Thyroid gland (tissue), 4 donors: ENCODE data around the gene EIF4E. TPM values are rescaled to one million over a fixed set of nuclear protein-coding genes. Genes with fewer than 3 reads are reported as not detected.
A peak's percentile ranks its signal among the peaks of the same experiment; 100 is the strongest.

Source experiments
- DNase-seq, 2 donors: peaks; one replicate each; pipeline ENCODE4 v3.0.0-alpha.2; 2019
- H3K27ac ChIP-seq, 3 donors: fragments of 200-600 bp; sonication (generic); 1 replicate in 2 of 3; 2 replicates in 1 of 3; pipeline ENCODE4 v1.5.1; 2016 to 2019; ENCODE audit warnings: mild to moderate bottlenecking in 1 of 3, moderate library complexity in 1 of 3
- H3K27me3 ChIP-seq: fragments of 200-600 bp; sonication (generic); one replicate; pipeline ENCODE4 v1.5.1; 2019
- H3K36me3 ChIP-seq, 2 donors: fragments of 200-600 bp; sonication (generic); one replicate each; pipeline ENCODE4 v1.5.1; 2016 to 2019
- H3K4me1 ChIP-seq, 2 donors: fragments of 200-600 bp; sonication (generic); one replicate each; pipeline ENCODE4 v1.5.1; 2017 to 2019
- H3K4me3 ChIP-seq, 3 donors: fragments of 200-600 bp; sonication (generic); replicated peaks in 1 of 3; 1 replicate in 2 of 3; 2 replicates in 1 of 3; pipeline ENCODE4 v1.5.1; 2016; ENCODE audit warnings: mild to moderate bottlenecking in 1 of 3
- H3K9me3 ChIP-seq: fragments of 200-600 bp; sonication (generic); one replicate; pipeline ENCODE4 v1.5.1; 2017
- POLR2A ChIP-seq, 2 donors: fragments of 450-650 bp; IDR thresholded peaks; one replicate each; pipeline ENCODE4 v1.6.1; 2017; ENCODE audit warnings: antibody characterized with exemption in 2 of 2, mild to moderate bottlenecking in 2 of 2, moderate library complexity in 1 of 2
- WGBS, 2 donors: methylation state at CpG; one replicate each; pipeline ENCODE4 v1.1.5; 2017; 5-methylcytosine and 5-hydroxymethylcytosine counted together
- intact Hi-C: fragments of 100-400 bp; cut with DNase I; formaldehyde crosslinking; loops from one replicate; pipeline ENCODE4 v1.15.1; 2023
- total RNA-seq, 4 donors: library from RNA; depleted of rRNA; stranded (reverse); fragments of >200 nt; gene quantifications; one replicate each; pipeline ENCODE4 v1.2.3, GENCODE V29; 2016
- TF ChIP-seq, protein P1 (sequence below), 6 experiments: fragments of 200-600 bp in 3 of 6; fragments of 450-650 bp in 3 of 6; sonication (generic) in 3 of 6; IDR thresholded peaks; one replicate each; pipeline ENCODE4 v1.5.1; 2016 to 2019; ENCODE audit warnings: antibody characterized with exemption in 6 of 6, mild to moderate bottlenecking in 2 of 6, inconsistent platforms in 1 of 6, moderate library complexity in 1 of 6

The EIF4E gene, protein sequence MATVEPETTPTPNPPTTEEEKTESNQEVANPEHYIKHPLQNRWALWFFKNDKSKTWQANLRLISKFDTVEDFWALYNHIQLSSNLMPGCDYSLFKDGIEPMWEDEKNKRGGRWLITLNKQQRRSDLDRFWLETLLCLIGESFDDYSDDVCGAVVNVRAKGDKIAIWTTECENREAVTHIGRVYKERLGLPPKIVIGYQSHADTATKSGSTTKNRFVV
- 100 to 1,000 TPM in 3 of 4 donors, 10 to 100 TPM in 1; 86.5 to 149 (median 128) TPM for total RNA-seq

DNA sequence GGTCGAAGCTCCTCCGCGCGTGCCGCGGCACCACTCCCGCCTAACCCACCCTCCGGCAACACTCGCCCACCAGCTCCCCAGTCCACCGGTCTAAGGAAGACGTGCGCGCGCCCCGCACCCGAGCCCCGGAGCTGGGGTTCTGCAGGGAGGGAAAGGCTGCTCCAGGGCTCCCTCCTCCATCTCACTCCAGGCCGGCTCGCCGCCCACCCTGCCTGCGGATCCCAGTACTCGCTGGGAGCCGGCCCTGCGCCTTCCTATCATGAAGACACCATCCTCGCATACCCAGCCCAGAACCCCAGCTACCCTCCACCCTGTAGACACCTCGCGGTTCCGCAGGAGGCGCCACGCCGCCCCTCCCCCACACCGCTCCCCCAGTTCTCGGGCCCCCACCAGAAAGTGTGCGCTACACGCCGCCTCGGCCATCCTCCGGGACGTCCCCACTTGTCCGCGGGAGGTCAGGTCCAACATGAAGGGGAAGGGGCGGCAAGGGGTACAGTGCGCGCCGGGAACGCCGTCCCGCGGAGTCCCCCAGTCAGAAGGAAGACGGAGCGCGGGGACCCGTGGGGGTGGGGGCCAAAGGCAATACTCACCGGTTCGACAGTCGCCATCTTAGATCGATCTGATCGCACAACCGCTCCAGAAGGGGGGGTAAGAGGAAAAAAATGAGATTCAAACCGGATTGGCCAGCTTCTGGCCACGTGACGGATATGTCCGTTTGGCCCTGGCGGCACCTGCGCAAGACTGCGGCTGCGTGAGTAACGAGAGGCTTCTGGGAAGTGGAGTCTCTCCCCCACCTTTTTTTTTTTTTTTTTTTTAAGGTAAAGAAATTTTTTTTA lies at the start of gene EIF4E:
TSS of gene EIF4E (minus strand) at position 629 of the 836 bp plus-strand sequence. CDS start at position 608, 21 bp downstream.
- Histone ChIP-seq H3K4me3 (peak within 1 kb of the TSS; percentile 64 to 99 (median 93)), H3K4me1 (peaks cover 4 to 10% of the 10 kb centered on the region in 2 donors), H3K27ac (peak within 1 kb of the TSS; percentile 90 to 98 (median 96)), H3K27me3 (no peaks in the 10 kb centered on the region), H3K9me3 (no peaks in the 10 kb centered on the region), H3K36me3 (no peaks in the 10 kb centered on the region)
- intact Hi-C loops: no loop called here
- DNase-seq: peak; percentile 99
- TF ChIP-seq POLR2A (IDR thresholded peaks at IDR 0.05): peak in 1 of 2 donors; percentile 74
- TF ChIP-seq, protein P1, sequence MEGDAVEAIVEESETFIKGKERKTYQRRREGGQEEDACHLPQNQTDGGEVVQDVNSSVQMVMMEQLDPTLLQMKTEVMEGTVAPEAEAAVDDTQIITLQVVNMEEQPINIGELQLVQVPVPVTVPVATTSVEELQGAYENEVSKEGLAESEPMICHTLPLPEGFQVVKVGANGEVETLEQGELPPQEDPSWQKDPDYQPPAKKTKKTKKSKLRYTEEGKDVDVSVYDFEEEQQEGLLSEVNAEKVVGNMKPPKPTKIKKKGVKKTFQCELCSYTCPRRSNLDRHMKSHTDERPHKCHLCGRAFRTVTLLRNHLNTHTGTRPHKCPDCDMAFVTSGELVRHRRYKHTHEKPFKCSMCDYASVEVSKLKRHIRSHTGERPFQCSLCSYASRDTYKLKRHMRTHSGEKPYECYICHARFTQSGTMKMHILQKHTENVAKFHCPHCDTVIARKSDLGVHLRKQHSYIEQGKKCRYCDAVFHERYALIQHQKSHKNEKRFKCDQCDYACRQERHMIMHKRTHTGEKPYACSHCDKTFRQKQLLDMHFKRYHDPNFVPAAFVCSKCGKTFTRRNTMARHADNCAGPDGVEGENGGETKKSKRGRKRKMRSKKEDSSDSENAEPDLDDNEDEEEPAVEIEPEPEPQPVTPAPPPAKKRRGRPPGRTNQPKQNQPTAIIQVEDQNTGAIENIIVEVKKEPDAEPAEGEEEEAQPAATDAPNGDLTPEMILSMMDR (IDR thresholded peaks at IDR 0.05): peak in 3 of 6 experiments; percentile 2 to 18 (median 8)
- 0 to 1% methylated on average over 38 to 40 of the region's 68 CpGs for WGBS, 2 donors

DNA sequence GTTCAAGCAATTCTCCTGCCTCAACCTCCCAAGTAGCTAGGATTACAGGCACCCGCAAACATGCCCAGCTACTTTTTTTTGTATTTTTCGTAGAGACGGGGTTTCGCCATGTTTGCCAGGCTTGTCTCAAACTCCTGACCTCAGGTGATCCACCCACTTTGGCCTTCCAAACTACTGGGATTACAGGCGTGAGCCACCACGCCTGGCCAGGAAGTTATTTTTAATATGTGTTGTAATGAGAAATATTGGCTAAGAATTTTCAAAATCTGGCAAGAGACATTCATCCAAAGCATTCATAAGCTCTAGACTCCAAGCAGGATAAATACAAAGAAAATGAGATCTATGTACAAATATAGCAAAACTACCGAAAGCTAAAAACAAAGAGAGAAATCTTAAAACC lies 48.6 kb upstream of the EIF4E start:
- Histone ChIP-seq H3K27me3 (no peaks in the 10 kb centered on the region), H3K4me1 (no peaks in the 10 kb centered on the region), H3K4me3 (no peak overlapping the region), H3K36me3 (no peaks in the 10 kb centered on the region), H3K9me3 (no peaks in the 10 kb centered on the region), H3K27ac (no peak overlapping the region)
- WGBS, 2 donors: 89 to 92% methylated on average over 7 of the region's 7 CpGs
- no peak for DNase-seq
- TF ChIP-seq, protein P1 (IDR thresholded peaks at IDR 0.05): no peak
- TF ChIP-seq POLR2A (IDR thresholded peaks at IDR 0.05): no peak
- intact Hi-C loops: no loop called here

DNA sequence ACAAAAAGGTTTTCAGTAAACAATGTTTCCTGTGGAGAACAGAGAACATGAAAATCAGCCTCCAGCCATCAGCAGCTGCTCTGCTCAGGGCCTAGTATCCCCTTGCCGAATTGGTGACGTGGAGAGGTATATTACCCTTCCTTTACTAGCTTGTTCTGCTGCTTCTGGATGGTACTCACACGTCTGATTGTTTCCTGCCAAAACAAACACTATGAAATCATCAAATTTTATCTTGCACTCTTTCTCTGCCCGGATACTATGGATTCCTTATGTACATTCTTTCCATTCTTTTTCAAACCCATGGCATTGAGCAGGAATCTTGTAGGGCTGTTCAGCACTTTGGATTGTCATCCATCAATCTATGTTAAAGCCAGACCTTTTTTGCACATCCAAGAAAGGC lies 47.8 kb upstream of the EIF4E start:
- TF ChIP-seq POLR2A (IDR thresholded peaks at IDR 0.05): no peak
- TF ChIP-seq, protein P1 (IDR thresholded peaks at IDR 0.05): no peak
- no peaks in the 10 kb centered on the region for H3K9me3 ChIP-seq
- no peaks in the 10 kb centered on the region for H3K36me3 ChIP-seq
- H3K27ac ChIP-seq: no peak overlapping the region
- WGBS, 2 donors: 72 to 79% methylated on average over 4 of the region's 4 CpGs
- no peaks in the 10 kb centered on the region for H3K4me1 ChIP-seq
- no peak overlapping the region for H3K4me3 ChIP-seq
- intact Hi-C loops: no loop called here
- DNase-seq: no peak
- no peaks in the 10 kb centered on the region for H3K27me3 ChIP-seq

DNA sequence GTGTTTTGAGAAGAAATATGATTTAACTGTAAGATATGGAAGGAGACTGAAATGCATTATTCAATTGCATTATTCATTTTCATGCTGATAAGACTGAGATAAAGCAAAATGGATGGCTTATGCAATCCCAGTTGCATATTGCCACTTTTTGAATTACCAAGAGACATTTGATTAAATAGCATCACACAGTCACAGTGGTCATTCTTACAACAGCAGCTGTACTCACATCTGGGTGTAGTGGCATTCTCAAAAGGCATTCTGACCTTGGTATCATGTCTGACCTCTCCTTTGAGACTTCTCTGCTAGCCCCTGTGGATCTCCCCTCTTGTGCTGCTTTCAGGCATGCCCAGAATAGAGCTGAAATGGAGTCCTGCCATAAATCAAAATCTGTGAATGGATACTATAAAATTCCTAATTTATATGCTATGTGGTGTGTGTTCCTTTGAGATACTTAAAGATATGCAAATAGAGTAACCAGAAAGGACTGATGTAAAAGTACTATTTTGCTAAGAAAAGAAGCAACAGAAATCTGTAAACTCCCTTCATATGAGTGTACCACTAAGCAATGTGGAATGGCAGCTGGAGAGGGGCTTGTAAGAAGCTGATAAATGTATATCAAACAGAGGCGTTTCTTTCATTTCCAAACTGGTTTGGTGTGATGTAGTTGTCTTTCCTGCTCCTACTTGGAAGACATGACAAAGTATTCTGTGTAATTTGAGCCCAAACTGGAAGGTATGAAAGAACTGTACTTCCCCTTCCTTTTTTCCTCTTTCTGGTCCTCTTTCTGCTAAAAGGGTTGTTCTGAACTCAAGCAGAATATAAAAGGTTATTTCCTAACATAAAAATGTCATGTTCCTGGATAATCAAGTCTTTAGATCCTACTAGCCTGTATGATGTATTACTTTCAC lies 41.2 kb upstream of the EIF4E start:
- 46 to 74% methylated on average over 1 of the region's 1 CpG for WGBS, 2 donors
- DNase-seq: no peak
- no peaks in the 10 kb centered on the region for H3K9me3 ChIP-seq

More for the DNA sequence above, 41.2 kb upstream of the EIF4E start:
- no peaks in the 10 kb centered on the region for H3K27me3 ChIP-seq
- TF ChIP-seq, protein P1 (IDR thresholded peaks at IDR 0.05): no peak
- TF ChIP-seq POLR2A (IDR thresholded peaks at IDR 0.05): no peak
- no peaks in the 10 kb centered on the region for H3K4me1 ChIP-seq
- H3K36me3 ChIP-seq: no peaks in the 10 kb centered on the region
- no peak overlapping the region for H3K27ac ChIP-seq
- intact Hi-C loops: no loop called here
- H3K4me3 ChIP-seq: no peak overlapping the region
